ENCODE data around the gene RTN4IP1.

- no peak for TF ChIP-seq ZNF696 (CRISPR knock-in tag; conservative IDR thresholded peaks at IDR 0.05)
- TF ChIP-seq, protein P1, sequence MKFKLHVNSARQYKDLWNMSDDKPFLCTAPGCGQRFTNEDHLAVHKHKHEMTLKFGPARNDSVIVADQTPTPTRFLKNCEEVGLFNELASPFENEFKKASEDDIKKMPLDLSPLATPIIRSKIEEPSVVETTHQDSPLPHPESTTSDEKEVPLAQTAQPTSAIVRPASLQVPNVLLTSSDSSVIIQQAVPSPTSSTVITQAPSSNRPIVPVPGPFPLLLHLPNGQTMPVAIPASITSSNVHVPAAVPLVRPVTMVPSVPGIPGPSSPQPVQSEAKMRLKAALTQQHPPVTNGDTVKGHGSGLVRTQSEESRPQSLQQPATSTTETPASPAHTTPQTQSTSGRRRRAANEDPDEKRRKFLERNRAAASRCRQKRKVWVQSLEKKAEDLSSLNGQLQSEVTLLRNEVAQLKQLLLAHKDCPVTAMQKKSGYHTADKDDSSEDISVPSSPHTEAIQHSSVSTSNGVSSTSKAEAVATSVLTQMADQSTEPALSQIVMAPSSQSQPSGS (CRISPR knock-in tag; IDR thresholded peaks at IDR 0.05), result no peak
- no peak for TF ChIP-seq CTCF (IDR thresholded peaks at IDR 0.05 in 2 of 3, conservative IDR thresholded peaks at IDR 0.05 in 1 of 3; ENCODE audit: insufficient read depth in 2 of 3, low read depth in 1 of 3, low read length in 3 of 3)
- no peak for TF ChIP-seq IRF1 (CRISPR knock-in tag; IDR thresholded peaks at IDR 0.05; ENCODE audit: borderline replicate concordance)
- no peak for TF ChIP-seq POLR2A (conservative IDR thresholded peaks at IDR 0.05)
- no peak for TF ChIP-seq POLR2AphosphoS2 (IDR thresholded peaks at IDR 0.05; ENCODE audit: low read length)
Measured at GRCh38 chr6:106569428-106569827, 59.9 kb downstream of the RTN4IP1 start.

Data from K562 (cell line).